ENCODE results near the gene TMEM208. TPM values are rescaled to one million over a fixed set of nuclear protein-coding genes. Genes with fewer than 3 reads are reported as not detected.

Gene TMEM208
- total and polyA plus RNA-seq, 2 of the 8 experiments (the other 6 are each of a cell fraction or from before 2014, with no cell fraction given), result 37.7 to 100.0 TPM

GRCh38 chr16:67177743-67178699, 48.9 kb upstream of the TMEM208 start (continued):
- peak; percentile 2 to 50; a peak in 1 of 4 replicates for TF ChIP-seq HDAC2 (IDR thresholded peaks at IDR 0.05; ENCODE audit: borderline replicate concordance in 1 of 2, low read depth in 2 of 2, low read length in 2 of 2)
- no peak for TF ChIP-seq JUN (IDR thresholded peaks at IDR 0.05; ENCODE audit: low read depth, low read length)
- TF ChIP-seq KDM4A (IDR thresholded peaks at IDR 0.05; ENCODE audit: low read depth, low read length, severe bottlenecking), result peak; percentile 67
- TF ChIP-seq CTCF (IDR thresholded peaks at IDR 0.05; ENCODE audit: control extremely low read depth in 1 of 3, insufficient read depth in 1 of 3, low read depth in 1 of 3, low read length in 3 of 3), result no peak
- no peak for TF ChIP-seq PHF8 (conservative IDR thresholded peaks at IDR 0.05; ENCODE audit: low read depth, low read length)
- peak; percentile 79; the same call in 1 of the 2 replicates for TF ChIP-seq TCF12 (IDR thresholded peaks at IDR 0.05; ENCODE audit: low read depth, low read length)
- no peak for TF ChIP-seq SP2 (IDR thresholded peaks at IDR 0.05; ENCODE audit: low read length)
- TF ChIP-seq ASH2L (IDR thresholded peaks at IDR 0.05; ENCODE audit: low read length), result peak; percentile 62
- no peak for TF ChIP-seq CEBPB (IDR thresholded peaks at IDR 0.05; ENCODE audit: low read depth, low read length)
- peak; percentile 67 for TF ChIP-seq E2F6 (IDR thresholded peaks at IDR 0.05)
- TF ChIP-seq GABPA (IDR thresholded peaks at IDR 0.05; ENCODE audit: borderline replicate concordance, insufficient read depth, low read length), result no peak
- no peak for TF ChIP-seq RAD21 (IDR thresholded peaks at IDR 0.05 in 1 of 2, conservative IDR thresholded peaks at IDR 0.05 in 1 of 2; ENCODE audit: low read depth in 2 of 2, low read length in 2 of 2)
- no peak for TF ChIP-seq POU5F1 (IDR thresholded peaks at IDR 0.05; ENCODE audit: low read depth, low read length)
- TF ChIP-seq EZH2 (IDR thresholded peaks at IDR 0.05; ENCODE audit: low read depth, low read length, severe bottlenecking), result peak; percentile 37
- TF ChIP-seq SUZ12 (IDR thresholded peaks at IDR 0.05; ENCODE audit: low read length), result peak; percentile 25; the same call in 1 of the 2 replicates
- TF ChIP-seq GTF2F1 (IDR thresholded peaks at IDR 0.05; ENCODE audit: borderline replicate concordance, low read depth, low read length), result no peak
- peak; percentile 89 for TF ChIP-seq CREB1 (IDR thresholded peaks at IDR 0.05)
- peak; percentile 86 for TF ChIP-seq MAX (IDR thresholded peaks at IDR 0.05)
- no peak for TF ChIP-seq NANOG (IDR thresholded peaks at IDR 0.05; ENCODE audit: insufficient read depth, low read depth, low read length, poor library complexity, severe bottlenecking)
